Activated CD8-positive, alpha-beta T cell treated with anti-CD3 and anti-CD28 coated beads for 36 hours (primary cell): Measurements from ENCODE around the gene MYO16. TPM values are rescaled to one million over a fixed set of nuclear protein-coding genes. Genes with fewer than 3 reads are reported as not detected.

Experiments
- ATAC-seq: fragments of 200-7000 bp; cut with Tn5 transposase; one replicate; pipeline ENCODE4 v1.10.0; 2021; ENCODE audit warnings: mild to moderate bottlenecking, moderate library complexity
- CTCF ChIA-PET: fragments of 350-600 bp; sonication (Branson Sonifier 250); formaldehyde crosslinking; loops from one replicate; lab custom pipeline; 2021; ENCODE audit warnings: antibody characterized with exemption; lab: Charles Lee
- POLR2A ChIA-PET: fragments of 350-600 bp; sonication (Branson Sonifier 250); formaldehyde crosslinking; loops from one replicate; lab custom pipeline; 2021; ENCODE audit warnings: antibody characterized with exemption; lab: Charles Lee
- DNase-seq: peaks from one replicate; pipeline ENCODE4 v3.0.0-alpha.2; 2020
- H3K27ac Mint-ChIP-seq: one replicate; pipeline ENCODE4 v1.8.0; 2021; ENCODE audit warnings: mild to moderate bottlenecking, mixed read lengths
- H3K27me3 Mint-ChIP-seq: one replicate; pipeline ENCODE4 v1.8.0; 2021; ENCODE audit warnings: mixed read lengths
- H3K36me3 Mint-ChIP-seq: one replicate; pipeline ENCODE4 v1.8.0; 2021; ENCODE audit warnings: low read depth, mixed read lengths
- H3K4me1 Mint-ChIP-seq: one replicate; pipeline ENCODE4 v1.8.0; 2021; ENCODE audit warnings: low read depth, mixed read lengths
- H3K4me3 Mint-ChIP-seq: one replicate; pipeline ENCODE4 v1.8.0; 2021; ENCODE audit warnings: mild to moderate bottlenecking, moderate library complexity, mixed read lengths
- H3K9me3 Mint-ChIP-seq: one replicate; pipeline ENCODE4 v1.8.0; 2021; ENCODE audit warnings: mixed read lengths
- CTCF ChIP-seq: fragments of 200-600 bp; IDR thresholded peaks from one replicate; pipeline ENCODE4 v1.8.0; 2022; ENCODE audit warnings: antibody characterized with exemption, mild to moderate bottlenecking
- intact Hi-C: fragments of 100-400 bp; cut with micrococcal nuclease; formaldehyde crosslinking; loops from one replicate; pipeline ENCODE4 v1.10.0; 2022
- total RNA-seq, 2 experiments: library from RNA; stranded (reverse); gene quantifications; one replicate each; pipeline ENCODE4 v1.2.3, GENCODE V29; 2021

Gene MYO16
- total RNA-seq, 2 experiments from 2014 or later: not detected

DNA sequence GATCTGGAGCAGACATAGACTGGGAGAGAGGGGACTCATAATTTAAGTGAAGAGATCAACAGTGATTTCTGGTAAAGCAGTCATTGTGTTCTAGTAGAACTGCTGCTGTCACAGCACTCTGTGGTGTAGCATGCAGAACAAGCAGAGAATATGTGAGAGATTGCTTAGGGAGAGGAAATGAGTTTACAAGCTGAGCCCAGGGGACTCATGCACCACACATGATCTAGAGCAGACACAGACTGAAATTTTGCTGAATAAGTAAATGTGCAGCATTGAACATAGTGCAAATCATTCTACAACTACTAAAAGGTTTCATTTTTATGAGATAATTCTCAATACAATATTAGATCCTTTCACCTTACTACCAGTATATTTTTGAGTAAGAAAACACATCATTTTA is 125.7 kb downstream of the MYO16 start:
- ChIA-PET POLR2A (no interaction called here), CTCF (no interaction called here)
- ATAC-seq (no peak), DNase-seq (no peak)
- no peak for TF ChIP-seq CTCF
- no peaks in the 10 kb centered on the region for H3K4me1 Mint-ChIP-seq
- intact Hi-C loops: no loop called here
- H3K27me3 Mint-ChIP-seq: no peaks in the 10 kb centered on the region
- H3K9me3 Mint-ChIP-seq: no peaks in the 10 kb centered on the region
- H3K4me3 Mint-ChIP-seq: no peak overlapping the region
- no peak overlapping the region for H3K27ac Mint-ChIP-seq
- no peaks in the 10 kb centered on the region for H3K36me3 Mint-ChIP-seq

DNA sequence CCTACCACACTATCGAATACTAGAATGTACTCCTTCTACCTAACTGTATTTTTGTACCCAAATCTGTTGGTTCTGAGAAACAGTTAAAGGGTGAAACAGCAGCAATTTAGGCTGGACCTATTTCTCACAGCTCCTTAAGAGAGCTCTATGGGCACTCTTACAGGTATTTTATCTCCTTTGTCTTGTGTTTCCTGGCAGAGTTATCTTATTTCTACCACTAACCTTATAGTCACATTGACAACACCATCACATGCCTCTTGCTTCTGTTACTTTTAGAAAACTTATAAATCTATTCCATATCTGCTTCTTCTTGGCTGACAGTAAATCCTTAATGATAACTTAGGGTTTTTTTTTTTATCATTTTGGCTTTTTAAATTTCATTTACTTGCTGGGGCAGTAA is 130.7 kb downstream of the MYO16 start:
- intact Hi-C loops: no loop called here
- H3K36me3 Mint-ChIP-seq: no peaks in the 10 kb centered on the region
- no peaks in the 10 kb centered on the region for H3K27me3 Mint-ChIP-seq
- no peak for TF ChIP-seq CTCF
- no peak overlapping the region for H3K27ac Mint-ChIP-seq
- POLR2A ChIA-PET: no interaction called here
- CTCF ChIA-PET: no interaction called here
- ATAC-seq (no peak), DNase-seq (no peak)
- no peak overlapping the region for H3K4me3 Mint-ChIP-seq
- no peaks in the 10 kb centered on the region for H3K9me3 Mint-ChIP-seq
- H3K4me1 Mint-ChIP-seq: no peaks in the 10 kb centered on the region

- no peak for TF ChIP-seq CTCF
- Mint-ChIP-seq H3K27me3 (no peaks in the 10 kb centered on the region), H3K36me3 (no peaks in the 10 kb centered on the region), H3K4me3 (no peak overlapping the region), H3K4me1 (no peaks in the 10 kb centered on the region), H3K9me3 (no peaks in the 10 kb centered on the region), H3K27ac (no peak overlapping the region)
- no peak for ATAC-seq
- CTCF ChIA-PET: no interaction called here
- DNase-seq: no peak
- POLR2A ChIA-PET: no interaction called here
- intact Hi-C loops: no loop called here
Measured at GRCh38 chr13:108760541-108760940, 131.1 kb downstream of the MYO16 start.

DNA sequence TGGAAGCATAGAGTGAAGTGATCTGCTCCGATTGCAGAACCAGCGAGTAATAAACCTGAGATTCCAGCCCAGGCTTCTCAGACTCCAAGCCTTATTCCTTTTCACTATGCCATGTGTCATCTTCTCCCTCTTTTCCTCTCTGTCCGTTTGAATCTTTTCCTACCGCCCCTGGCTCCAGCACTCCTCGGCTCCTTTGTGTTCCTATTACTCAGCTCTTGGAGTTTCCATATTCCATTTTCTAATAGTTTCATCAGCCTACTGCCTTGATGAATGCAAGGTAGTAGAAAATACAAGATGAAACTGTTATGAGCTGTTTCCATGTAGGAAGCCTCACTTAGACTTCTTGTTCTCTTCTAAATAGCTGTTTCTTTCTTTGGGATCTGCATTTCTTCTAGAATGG is 138.6 kb downstream of the MYO16 start:
- ATAC-seq: no peak
- intact Hi-C loops: no loop called here
- Mint-ChIP-seq H3K27ac (no peak overlapping the region), H3K9me3 (no peaks in the 10 kb centered on the region), H3K36me3 (no peaks in the 10 kb centered on the region), H3K4me3 (no peak overlapping the region), H3K27me3 (peaks cover 3% of the 10 kb centered on the region), H3K4me1 (no peaks in the 10 kb centered on the region)
- ChIA-PET CTCF (no interaction called here), POLR2A (no interaction called here)
- no peak for DNase-seq
- no peak for TF ChIP-seq CTCF

- no peak for DNase-seq
- Mint-ChIP-seq H3K4me3 (no peak overlapping the region), H3K36me3 (no peaks in the 10 kb centered on the region), H3K9me3 (no peaks in the 10 kb centered on the region), H3K27ac (no peak overlapping the region), H3K27me3 (peaks cover 3% of the 10 kb centered on the region), H3K4me1 (no peaks in the 10 kb centered on the region)
- CTCF ChIA-PET: no interaction called here
- POLR2A ChIA-PET: no interaction called here
- no peak for ATAC-seq
- no peak for TF ChIP-seq CTCF
- intact Hi-C loops: no loop called here
Measured at GRCh38 chr13:108769213-108770070, 140.0 kb downstream of the MYO16 start.
